ENCODE results near the gene LEMD2.

DNA sequence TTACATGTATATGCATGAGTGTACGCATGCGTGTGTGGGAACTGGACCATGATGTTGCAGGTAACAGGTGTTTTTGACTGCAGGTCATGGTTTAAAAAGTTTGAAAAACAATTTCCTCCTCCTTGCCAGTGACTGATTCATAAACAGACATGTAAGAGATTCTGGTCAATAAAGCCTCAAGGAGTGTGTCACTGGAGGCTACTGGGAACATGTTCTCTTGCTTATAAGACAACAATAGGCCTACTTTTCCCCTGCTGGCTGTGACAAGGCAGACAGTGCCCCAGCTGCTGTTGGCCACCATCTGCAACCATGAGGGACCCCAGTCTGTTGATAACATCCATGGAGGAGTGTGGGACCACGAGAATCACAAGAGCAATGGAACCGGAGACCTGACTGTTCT lies 12.7 kb downstream of the LEMD2 start:
- TF ChIP-seq, protein P1, sequence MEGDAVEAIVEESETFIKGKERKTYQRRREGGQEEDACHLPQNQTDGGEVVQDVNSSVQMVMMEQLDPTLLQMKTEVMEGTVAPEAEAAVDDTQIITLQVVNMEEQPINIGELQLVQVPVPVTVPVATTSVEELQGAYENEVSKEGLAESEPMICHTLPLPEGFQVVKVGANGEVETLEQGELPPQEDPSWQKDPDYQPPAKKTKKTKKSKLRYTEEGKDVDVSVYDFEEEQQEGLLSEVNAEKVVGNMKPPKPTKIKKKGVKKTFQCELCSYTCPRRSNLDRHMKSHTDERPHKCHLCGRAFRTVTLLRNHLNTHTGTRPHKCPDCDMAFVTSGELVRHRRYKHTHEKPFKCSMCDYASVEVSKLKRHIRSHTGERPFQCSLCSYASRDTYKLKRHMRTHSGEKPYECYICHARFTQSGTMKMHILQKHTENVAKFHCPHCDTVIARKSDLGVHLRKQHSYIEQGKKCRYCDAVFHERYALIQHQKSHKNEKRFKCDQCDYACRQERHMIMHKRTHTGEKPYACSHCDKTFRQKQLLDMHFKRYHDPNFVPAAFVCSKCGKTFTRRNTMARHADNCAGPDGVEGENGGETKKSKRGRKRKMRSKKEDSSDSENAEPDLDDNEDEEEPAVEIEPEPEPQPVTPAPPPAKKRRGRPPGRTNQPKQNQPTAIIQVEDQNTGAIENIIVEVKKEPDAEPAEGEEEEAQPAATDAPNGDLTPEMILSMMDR (IDR thresholded peaks at IDR 0.05), result no peak
- no peak for TF ChIP-seq POLR2AphosphoS5 (IDR thresholded peaks at IDR 0.05)
